ENCODE results near the gene CCDC144A. TPM values are rescaled to one million over a fixed set of nuclear protein-coding genes. Genes with fewer than 3 reads are reported as not detected.
"Not testable (repeated sequence)": the region's sequence is repeated elsewhere in the genome, so short reads cannot be mapped to it uniquely, and the experiment has no call there.

CCDC144A gene
- total RNA-seq, 1 experiment from 2014 or later: 2.5 TPM

DNA sequence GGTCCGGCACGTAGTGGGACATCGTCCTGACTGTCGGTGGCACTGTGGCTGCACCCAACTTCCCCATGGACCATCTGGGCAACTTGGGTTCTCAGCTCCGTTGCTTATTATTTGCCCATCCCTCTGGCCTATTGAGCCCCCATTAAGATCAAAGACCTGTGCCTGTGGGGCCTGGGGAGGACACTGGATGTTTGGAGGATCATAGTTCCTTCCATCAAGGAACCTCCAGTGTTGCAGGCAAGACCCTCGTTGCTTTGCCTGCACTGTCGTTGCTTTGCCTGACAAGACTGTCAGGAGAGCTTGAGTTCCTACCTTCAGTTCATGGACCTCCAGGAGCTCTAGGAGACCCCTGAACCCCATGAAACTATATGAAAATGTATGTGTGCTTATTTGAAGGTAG is 127.2 kb downstream of the CCDC144A start:
- intact Hi-C loops (cut with micrococcal nuclease; ENCODE audit: unreplicated experiment): no loop called here
- Histone ChIP-seq H3K4me3 (ENCODE audit: low read depth, low read length, poor library complexity, severe bottlenecking) (no peak overlapping the region), H3K36me3 (ENCODE audit: insufficient read depth, low read length, poor library complexity, severe bottlenecking) (no peaks in the 10 kb centered on the region), H3K27me3 (replicated peaks; ENCODE audit: insufficient read depth, low read depth, low read length, poor library complexity) (no peaks in the 10 kb centered on the region), H3K4me1 (ENCODE audit: insufficient read depth, low read length, poor library complexity, severe bottlenecking) (no peaks in the 10 kb centered on the region), H3K27ac (ENCODE audit: low read depth, low read length, poor library complexity, severe bottlenecking) (no peak overlapping the region), H3K9me3 (ENCODE audit: low read depth, low read length, poor library complexity, severe bottlenecking) (no peaks in the 10 kb centered on the region)
- no peak for TF ChIP-seq EZH2 (IDR thresholded peaks at IDR 0.05; ENCODE audit: borderline replicate concordance, low read depth, low read length, poor library complexity, severe bottlenecking)
- TF ChIP-seq, protein P1, sequence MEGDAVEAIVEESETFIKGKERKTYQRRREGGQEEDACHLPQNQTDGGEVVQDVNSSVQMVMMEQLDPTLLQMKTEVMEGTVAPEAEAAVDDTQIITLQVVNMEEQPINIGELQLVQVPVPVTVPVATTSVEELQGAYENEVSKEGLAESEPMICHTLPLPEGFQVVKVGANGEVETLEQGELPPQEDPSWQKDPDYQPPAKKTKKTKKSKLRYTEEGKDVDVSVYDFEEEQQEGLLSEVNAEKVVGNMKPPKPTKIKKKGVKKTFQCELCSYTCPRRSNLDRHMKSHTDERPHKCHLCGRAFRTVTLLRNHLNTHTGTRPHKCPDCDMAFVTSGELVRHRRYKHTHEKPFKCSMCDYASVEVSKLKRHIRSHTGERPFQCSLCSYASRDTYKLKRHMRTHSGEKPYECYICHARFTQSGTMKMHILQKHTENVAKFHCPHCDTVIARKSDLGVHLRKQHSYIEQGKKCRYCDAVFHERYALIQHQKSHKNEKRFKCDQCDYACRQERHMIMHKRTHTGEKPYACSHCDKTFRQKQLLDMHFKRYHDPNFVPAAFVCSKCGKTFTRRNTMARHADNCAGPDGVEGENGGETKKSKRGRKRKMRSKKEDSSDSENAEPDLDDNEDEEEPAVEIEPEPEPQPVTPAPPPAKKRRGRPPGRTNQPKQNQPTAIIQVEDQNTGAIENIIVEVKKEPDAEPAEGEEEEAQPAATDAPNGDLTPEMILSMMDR (conservative IDR thresholded peaks at IDR 0.05; ENCODE audit: low read depth, low read length): no peak
- DNase-seq (ENCODE audit: low spot score): no peak
- BruUV-seq (replicated peaks): no TSS peak
- ChIA-PET POLR2A (ENCODE audit: low non-redundant PET) (no interaction called here), CTCF (no interaction called here)

DNA sequence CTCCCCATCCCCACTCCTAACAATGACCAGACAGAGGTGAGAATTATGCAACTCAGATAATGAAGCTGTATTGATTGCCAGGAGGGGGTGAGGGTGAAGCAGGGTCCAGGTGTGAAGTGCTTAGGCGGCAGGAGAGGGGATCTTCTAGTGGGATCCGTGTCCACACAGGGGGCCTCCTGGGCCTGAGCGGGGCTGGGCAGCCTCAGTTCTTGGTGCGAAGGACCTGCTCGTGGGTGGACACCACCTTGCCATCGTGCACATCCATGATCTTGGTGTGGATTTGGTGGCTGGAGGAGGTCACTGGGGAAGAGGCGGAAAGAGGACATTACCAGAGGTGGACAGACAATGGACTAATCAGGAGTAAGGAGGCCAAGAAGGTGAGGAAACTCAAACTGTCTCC is 127.9 kb downstream of the CCDC144A start:
- BruUV-seq (replicated peaks); H3K4me1 ChIP-seq (ENCODE audit: insufficient read depth, low read length, poor library complexity, severe bottlenecking); H3K36me3 ChIP-seq (ENCODE audit: insufficient read depth, low read length, poor library complexity, severe bottlenecking); H3K27ac ChIP-seq (ENCODE audit: low read depth, low read length, poor library complexity, severe bottlenecking); H3K4me3 ChIP-seq (ENCODE audit: low read depth, low read length, poor library complexity, severe bottlenecking); DNase-seq (ENCODE audit: low spot score); intact Hi-C loops (cut with micrococcal nuclease; ENCODE audit: unreplicated experiment); POLR2A ChIA-PET (ENCODE audit: low non-redundant PET); CTCF ChIA-PET; H3K9me3 ChIP-seq (ENCODE audit: low read depth, low read length, poor library complexity, severe bottlenecking); H3K27me3 ChIP-seq (replicated peaks; ENCODE audit: insufficient read depth, low read depth, low read length, poor library complexity): not testable (repeated sequence)

- no peak overlapping the region for H3K27ac ChIP-seq (ENCODE audit: low read depth, low read length, poor library complexity, severe bottlenecking)
- ChIA-PET CTCF (no interaction called here), POLR2A (ENCODE audit: low non-redundant PET) (no interaction called here)
- DNase-seq (ENCODE audit: low spot score): no peak
- no peaks in the 10 kb centered on the region for H3K9me3 ChIP-seq (ENCODE audit: low read depth, low read length, poor library complexity, severe bottlenecking)
- no peak overlapping the region for H3K4me3 ChIP-seq (ENCODE audit: low read depth, low read length, poor library complexity, severe bottlenecking)
- no peak for TF ChIP-seq EZH2 (IDR thresholded peaks at IDR 0.05; ENCODE audit: borderline replicate concordance, low read depth, low read length, poor library complexity, severe bottlenecking)
- no TSS peak for BruUV-seq (replicated peaks)
- intact Hi-C loops (cut with micrococcal nuclease; ENCODE audit: unreplicated experiment): no loop called here
- no peaks in the 10 kb centered on the region for H3K4me1 ChIP-seq (ENCODE audit: insufficient read depth, low read length, poor library complexity, severe bottlenecking)
- no peaks in the 10 kb centered on the region for H3K36me3 ChIP-seq (ENCODE audit: insufficient read depth, low read length, poor library complexity, severe bottlenecking)
- H3K27me3 ChIP-seq (replicated peaks; ENCODE audit: insufficient read depth, low read depth, low read length, poor library complexity): no peaks in the 10 kb centered on the region
These were observed 128.3 kb downstream of the CCDC144A start for GRCh38 chr17:16818340-16818739.

GRCh38 chr17:16818821-16819683 is 129.0 kb downstream of the CCDC144A start:
- POLR2A ChIA-PET (ENCODE audit: low non-redundant PET): no interaction called here
- no peak for DNase-seq (ENCODE audit: low spot score)
- BruUV-seq (replicated peaks): no TSS peak
- H3K9me3 ChIP-seq (ENCODE audit: low read depth, low read length, poor library complexity, severe bottlenecking): no peaks in the 10 kb centered on the region
- H3K36me3 ChIP-seq (ENCODE audit: insufficient read depth, low read length, poor library complexity, severe bottlenecking): no peaks in the 10 kb centered on the region
- no peaks in the 10 kb centered on the region for H3K4me1 ChIP-seq (ENCODE audit: insufficient read depth, low read length, poor library complexity, severe bottlenecking)
- CTCF ChIA-PET: no interaction called here
- H3K4me3 ChIP-seq (ENCODE audit: low read depth, low read length, poor library complexity, severe bottlenecking): no peak overlapping the region
- no peak for TF ChIP-seq EZH2 (IDR thresholded peaks at IDR 0.05; ENCODE audit: borderline replicate concordance, low read depth, low read length, poor library complexity, severe bottlenecking)
- TF ChIP-seq, protein P1 (conservative IDR thresholded peaks at IDR 0.05; ENCODE audit: low read depth, low read length): no peak
- intact Hi-C loops (cut with micrococcal nuclease; ENCODE audit: unreplicated experiment): no loop called here
- H3K27ac ChIP-seq (ENCODE audit: low read depth, low read length, poor library complexity, severe bottlenecking): no peak overlapping the region
- no peaks in the 10 kb centered on the region for H3K27me3 ChIP-seq (replicated peaks; ENCODE audit: insufficient read depth, low read depth, low read length, poor library complexity)
